HG02973 (cell line): Measurements from ENCODE around the gene DGKB.

Experiments used
- ATAC-seq: cut with Tn5 transposase; IDR thresholded peaks from one replicate; pipeline ENCODE4 v1.9.1; 2021; ENCODE audit warnings: moderate library complexity; ENCODE audit not compliant: unreplicated experiment

The DGKB gene

DNA sequence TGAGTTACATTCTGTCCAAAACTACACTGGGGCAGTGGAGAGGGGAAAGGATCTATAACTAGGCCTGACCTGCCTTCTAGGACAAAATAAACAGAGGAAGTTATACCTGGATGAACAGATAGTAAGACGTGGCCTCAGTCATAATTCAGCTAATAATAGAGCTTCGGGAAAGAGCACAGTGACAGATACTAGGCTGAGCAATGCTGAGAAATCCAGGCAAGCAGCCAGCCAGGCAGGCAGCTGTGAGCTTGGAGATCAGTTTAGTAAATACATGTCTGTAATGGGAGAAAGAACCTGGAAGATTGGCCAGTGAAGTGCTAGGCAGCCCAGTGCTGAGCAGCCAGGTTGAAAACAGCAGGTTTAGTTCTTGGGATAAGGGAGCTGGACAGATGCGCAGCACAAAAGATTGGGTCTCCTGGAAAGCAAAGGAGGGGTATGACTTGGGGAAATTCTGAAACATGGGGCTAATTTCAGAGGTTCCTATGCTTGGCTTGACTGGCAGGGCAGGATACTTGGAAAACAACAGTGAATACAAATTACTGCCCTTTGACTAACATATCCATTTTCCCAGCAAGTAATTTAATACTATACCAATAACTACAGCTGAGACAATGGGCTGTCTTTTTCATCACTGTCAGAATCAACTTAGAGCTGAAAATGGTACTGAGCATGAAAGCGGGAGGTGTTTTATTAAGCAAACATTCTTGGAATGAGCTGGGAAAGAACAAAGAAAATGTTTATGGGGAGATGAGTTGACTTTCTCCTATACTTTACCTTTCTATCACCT lies 140.8 kb downstream of the DGKB start:
- no peak for ATAC-seq

DNA sequence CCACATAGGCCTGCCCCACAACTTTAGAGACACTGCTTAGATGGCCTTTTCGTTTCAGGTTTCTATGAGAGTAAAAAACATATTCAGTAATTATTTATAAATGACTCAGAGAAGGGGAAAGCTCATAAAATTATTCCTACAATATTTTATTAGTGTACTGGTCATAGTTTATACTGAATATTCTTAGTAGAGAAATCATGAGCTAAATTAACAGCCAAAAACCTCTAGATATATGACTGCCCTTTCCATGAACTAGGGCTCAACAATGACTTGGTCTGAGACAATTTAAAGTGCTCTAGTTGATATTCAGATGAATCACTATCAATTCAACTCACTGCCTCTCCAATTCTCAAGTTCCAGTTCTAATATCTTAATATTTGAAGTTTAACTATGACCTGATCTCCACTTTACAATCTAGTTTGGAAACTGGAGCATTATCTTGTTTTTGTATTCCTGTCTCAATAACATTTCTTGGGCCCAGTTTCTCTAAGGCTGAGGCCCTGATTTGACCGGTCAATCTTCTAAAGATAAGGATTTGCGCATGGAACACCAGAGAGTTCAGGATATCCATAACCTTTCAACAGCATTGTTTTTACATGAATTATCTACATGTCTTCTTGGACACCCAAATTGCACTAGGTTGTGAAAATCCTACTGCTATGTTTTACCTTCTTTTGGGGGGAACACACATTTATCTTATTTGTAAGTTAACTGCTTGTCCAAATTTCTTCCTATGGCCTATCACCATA lies 141.6 kb downstream of the DGKB start:
- no peak for ATAC-seq

DNA sequence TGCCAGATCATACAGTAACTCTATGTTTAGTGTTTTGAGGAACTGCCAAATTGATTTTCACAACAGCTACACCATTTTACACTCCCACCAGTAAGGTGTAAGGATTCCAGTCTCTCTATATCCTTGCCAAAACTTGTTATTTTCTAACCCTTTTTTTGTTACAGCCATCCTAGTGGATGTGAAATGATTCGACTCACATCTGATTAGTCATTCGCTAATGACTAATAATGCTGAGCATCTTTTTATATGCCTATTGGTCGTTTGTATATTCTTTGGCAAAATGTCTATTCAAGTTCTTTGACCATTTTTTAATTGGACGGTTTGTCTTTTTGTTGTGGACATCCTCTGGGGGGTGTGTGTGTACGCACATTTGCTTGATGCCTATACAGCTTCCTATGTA lies 142.8 kb downstream of the DGKB start:
- ATAC-seq, result no peak

DNA sequence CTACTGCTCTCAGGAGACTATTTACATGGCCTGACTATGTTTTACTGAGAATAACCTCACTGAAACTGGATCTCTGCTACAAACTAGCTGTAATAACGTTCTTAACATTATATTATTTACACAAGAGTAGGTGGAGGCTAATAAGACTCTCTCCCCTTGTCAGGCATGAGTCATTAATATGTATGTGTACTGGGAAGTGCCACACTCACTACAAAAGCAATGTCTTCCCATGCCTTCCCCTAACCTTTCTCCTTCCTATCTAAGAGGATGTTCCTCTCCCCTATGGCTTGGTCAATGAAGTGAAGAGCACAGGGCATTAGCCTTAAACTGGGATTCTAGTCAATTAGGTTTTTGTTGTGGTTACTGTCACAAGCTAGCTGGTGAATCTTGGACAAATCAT lies 147.9 kb downstream of the DGKB start:
- no peak for ATAC-seq

DNA sequence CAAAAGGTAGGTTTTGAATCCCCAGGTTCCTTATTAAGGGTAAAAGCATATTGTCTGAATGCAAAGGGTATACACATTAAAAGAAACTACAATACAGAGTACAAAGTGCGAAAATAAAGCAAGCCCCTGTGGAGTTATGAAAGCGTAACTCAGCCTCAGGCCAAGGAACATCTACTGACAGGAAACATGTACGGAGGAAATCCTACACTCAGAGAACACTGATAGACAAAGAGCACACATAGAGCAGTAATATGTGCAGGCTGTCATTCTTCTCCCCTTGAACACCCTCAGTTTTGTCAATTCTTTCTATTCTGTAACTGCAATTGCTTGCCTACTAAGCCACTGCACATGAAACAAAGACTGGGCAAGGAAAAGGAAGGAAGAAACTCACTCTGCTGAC lies 150.2 kb downstream of the DGKB start:
- no peak for ATAC-seq

DNA sequence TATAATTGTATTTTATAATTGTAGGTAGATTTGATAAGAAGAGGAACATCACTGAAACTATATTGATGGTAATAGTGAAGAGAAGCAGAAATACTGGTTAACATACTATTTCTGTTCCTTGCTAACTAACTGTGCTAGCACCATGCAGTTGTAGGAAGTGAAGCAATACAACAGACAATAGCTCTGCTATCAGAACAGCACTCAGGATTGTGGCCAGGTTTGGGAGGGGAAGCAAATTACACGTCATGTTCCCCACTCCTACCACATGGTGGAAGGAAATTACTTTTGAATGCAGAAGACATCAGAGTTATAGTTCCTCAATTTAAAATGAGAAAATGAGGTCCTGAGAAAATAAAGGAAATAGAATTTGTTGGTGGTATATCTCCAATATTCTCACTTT lies 151.1 kb downstream of the DGKB start:
- ATAC-seq, result no peak

DNA sequence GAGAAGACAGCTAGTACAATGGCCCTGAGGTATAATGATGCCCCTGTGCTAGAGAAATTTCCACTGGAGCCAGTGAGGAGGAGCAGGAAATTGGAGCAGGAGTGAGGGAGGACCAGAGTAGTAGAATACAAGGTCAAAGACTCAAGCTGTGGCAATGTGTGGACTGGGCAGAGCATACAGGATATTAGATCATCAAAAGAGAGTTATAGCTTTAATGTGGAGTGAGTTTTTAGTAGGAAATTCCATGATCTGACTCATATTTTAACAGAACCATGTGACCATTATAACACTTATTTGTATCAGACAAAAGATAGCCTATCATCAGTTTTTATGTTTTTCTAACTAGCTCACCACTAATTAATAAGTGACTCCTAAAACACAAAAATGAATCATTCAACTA lies 154.1 kb downstream of the DGKB start:
- no peak for ATAC-seq

DNA sequence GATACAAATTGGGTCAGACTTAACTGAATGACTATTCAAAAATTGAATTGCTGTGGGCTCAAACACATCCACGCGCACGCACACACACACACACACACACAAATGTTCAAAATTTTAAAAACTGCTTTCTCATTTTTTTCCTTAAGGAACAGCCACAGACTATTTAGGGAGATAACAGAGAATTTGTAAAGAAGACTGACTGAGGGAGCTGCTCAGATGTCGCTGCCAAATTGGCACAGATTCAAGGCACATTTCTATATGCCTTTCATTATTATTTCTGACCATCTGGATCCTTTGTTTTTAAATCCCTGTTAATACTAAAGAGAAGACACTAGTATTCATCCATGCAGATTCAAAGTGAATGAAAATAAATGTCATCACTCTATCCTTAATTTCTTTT lies 154.8 kb downstream of the DGKB start:
- no peak for ATAC-seq

DNA sequence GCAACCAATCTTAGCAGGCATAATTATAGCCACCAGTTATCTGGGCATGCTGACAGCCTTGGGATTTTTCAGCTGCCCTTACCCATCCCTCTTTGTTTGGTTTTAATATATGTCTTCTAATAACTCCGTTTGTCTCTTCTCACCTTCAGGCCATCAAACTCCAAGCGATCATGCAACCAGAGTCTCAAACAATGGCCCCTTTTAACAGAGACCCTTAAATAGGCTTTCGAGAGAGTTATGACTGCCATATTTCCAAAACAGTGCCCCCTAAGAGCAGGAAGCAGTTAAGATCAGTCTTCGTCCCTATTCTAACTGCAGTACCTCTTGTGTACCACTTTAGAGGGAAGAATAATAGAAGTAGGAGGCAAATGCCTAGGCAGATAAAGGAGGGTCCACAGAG lies 157.5 kb downstream of the DGKB start:
- ATAC-seq, result no peak

DNA sequence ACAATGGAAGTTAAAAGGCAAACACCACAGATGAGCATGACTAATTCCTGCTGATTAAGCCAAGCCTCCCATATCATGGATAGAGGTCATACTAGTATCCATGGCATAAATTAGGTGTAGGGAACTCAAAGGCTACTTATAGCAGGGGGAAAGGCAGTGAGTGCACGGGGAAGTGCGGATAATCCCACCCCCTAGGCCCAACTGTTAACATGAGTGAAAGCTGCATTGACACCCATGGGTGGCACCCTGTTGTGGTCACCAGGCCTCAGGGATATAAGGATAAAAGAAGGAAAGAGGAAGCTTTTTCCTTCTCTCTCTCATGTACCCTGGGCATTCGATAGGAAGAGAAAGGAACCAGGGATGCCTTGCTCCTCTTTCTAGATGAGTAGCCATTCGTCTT lies 161.9 kb downstream of the DGKB start:
- ATAC-seq, result no peak

DNA sequence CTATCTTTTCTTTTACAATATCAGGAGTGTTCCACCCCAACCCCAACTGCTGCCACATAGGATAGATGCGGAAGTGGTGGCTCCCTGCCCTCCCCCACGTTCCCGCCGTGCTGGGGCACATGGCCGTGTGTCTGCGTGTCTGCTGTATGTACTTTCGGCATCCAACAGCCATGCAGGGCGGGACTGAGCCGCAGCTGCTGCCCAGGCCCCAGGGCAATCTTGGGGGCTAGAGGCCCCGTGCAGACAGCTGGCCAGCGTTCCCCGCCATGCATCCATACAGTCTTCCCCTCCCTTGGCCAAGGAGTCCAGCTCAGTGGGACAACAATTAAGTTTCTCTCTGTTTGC lies 162.7 kb downstream of the DGKB start:
- no peak for ATAC-seq

DNA sequence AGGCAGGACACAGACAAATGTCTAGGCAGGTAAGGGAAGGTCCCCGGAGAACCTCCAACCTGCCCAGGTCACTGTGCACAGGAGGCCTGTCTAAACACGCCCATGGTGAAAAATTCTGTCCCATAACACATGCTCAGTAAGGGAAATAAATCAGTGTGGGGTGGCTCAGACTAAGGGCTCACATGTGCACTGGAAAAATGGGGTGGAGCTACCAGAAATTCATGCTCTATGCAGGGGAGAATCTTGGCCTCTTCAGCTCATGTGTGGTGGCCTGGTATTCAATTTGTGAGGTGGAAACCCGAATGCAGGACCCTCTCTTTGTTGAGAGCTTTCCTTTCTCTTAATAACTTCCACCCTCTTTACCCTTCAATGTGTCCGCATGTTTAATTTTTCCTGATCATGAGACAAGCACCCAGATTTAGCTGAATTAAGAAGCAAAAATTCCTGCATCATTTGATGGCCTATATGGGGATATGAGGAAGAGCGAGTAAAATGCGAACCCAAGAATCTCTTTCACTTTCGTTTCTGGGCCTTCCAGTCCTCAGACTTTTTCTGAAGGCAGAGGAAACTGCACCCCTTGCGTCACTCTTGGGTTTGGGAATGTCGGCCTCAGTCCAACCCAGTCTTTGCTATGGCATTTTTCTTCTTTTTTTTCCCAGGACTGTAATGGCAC lies 163.2 kb downstream of the DGKB start:
- ATAC-seq, result no peak

DNA sequence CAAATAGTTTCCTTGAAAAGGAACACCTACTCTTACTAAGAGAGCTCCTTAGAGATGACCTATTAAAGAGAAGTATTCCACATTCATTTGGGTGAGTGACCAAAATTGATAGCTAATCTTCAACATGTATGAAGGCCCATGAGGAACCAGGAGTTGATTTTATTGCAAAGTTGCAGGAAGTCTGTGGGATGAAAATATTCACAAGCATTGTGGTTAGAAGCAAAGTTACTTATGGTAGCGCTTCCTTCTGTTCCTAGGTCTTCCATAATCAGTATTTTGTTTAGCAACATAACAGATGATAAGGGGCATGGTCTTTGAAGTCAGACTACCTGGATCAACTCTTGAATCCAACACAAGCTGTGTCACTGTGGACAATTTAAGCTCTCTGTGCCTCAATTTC lies 164.5 kb downstream of the DGKB start:
- no peak for ATAC-seq

DNA sequence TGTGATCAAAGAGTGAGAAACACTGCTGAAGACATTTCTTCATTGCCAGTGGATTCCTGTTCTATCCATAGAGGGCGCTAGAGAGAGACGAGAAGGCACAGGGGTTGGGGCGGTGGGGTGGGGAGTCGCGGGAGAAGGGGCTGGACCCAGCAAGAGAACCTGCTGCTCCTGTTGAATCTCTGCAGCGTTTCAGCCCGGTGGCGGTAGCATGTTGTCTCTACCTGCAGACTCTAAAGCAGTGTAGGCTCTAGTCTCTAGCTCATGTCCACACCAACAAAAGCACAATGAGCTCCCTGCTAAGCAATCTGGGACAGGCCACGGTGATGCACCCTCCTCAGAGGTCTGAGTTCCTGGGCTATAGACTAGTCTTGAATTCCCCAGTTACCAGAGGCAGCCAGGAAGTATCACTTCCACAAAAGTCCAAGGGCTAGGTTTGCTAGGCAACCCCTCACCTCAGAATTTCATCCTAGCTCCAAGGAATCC lies 167.7 kb downstream of the DGKB start:
- no peak for ATAC-seq

DNA sequence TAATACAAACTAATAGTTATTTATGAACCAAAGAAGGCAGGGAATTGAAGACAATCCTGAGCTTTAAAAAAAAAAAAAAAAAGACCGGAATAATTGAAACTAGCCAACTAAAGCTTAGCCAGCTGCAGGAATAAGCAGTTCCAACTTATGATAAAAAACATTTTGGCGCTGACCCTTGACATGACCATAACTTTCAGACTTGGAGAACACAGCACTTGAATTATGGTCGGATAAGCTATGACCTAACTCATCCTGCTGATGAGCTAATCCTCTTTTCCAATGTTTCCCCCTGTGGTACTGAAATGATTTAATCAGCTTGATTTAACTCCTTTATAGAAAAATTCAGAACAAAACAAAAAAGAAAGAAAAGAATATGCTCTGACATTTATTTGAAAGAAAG lies 181.8 kb downstream of the DGKB start:
- no peak for ATAC-seq

DNA sequence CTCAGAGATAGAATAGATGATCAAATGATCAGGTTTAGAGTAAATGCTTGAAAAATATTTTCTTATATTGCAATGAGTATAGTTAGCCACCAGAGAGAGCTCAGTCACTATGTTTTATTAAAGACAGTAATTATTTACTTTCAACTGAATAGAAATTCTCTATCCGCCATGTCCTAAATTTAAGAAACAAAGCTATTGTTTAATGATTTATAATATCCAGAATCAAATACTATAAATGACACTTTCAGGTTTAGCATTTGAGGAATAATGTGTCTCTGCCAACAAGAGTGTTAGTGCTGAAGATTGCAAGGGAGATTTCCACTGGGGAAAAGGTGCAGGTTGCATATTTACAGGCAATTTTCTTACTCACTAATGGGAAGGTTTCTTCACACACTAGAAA lies 184.7 kb downstream of the DGKB start:
- ATAC-seq, result no peak

DNA sequence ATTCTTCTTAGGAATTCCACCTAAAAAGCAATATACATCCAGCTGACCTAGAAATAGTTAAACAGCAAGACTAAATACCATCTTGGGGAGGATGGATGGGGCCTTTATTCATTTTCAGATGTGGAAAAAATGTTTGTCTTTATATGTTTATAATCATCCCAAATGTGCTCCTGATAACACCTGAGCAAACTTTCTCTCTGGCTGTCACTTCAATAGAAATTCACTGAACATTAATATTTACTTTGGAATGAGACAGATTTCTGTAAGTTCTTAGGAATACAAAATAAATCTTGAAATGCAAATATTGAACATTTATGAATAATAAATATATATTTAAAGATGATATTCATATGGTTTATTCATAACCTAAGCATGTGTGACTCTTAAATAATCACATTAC lies 185.4 kb downstream of the DGKB start:
- no peak for ATAC-seq

DNA sequence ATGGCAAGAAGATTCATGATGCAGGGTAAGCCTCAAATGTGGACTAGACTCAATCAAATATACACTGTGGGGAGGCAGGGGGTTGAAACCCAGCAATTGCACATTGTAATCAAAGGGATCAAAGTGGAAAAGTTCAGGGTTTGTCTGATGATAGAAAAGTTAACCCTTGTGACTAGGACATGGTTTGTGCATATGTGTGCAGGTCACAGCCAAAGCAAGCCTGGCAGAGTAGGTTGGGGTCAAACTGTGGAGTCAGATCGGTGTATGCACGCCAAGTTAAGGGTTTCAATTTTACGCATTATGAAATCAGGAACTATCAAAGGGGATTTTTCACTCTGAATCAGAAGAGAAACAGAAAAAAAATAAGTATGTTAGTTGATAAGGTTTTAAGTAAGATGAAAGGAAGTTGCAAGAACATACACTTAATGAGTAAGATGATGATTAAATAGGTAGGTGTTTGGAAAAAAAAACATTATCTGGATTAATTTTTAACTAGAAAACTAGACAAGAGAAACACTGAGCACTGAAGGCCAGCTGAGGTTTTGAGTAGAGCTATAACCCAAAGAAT lies 188.3 kb downstream of the DGKB start:
- peak; percentile 97 for ATAC-seq

DNA sequence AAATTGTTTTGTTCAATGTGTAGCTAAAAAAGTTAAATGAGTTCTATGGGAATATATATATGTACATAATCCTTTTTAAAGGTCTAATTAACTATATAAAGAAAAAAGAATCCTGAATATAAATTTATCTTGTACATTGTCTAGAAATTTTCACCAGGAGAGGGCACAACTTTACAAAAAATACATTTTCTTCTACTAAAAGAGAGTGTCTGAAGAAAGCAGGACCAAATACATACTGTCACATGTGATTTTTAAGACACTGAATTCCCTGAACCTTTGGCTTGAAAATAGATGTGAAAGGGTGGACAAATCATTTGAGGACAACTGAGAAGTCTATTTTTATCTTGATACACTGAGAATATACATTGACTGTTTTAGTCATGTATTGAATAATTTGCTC lies 204.3 kb downstream of the DGKB start:
- ATAC-seq, result no peak

DNA sequence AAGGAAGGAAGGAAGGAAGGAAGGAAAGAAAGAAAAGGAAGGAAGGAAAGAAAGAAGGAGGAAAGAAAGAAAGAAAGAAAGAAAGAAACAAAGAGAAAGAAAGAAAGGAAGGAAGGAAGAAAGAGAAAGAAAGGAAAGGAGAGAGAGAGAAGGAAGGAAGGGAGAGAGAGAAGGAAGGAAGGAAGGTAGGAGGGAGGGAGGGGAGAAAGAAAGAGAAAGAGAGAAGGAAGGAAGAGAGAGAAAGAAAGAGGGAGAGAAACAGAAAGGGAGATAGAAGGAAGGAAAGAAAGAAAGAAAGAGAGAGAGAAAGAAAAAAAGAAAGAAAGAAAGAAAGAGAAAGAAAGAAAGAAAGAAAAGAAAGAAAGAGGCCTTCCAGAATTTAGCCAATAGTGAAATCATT lies 204.9 kb downstream of the DGKB start:
- no peak for ATAC-seq

DNA sequence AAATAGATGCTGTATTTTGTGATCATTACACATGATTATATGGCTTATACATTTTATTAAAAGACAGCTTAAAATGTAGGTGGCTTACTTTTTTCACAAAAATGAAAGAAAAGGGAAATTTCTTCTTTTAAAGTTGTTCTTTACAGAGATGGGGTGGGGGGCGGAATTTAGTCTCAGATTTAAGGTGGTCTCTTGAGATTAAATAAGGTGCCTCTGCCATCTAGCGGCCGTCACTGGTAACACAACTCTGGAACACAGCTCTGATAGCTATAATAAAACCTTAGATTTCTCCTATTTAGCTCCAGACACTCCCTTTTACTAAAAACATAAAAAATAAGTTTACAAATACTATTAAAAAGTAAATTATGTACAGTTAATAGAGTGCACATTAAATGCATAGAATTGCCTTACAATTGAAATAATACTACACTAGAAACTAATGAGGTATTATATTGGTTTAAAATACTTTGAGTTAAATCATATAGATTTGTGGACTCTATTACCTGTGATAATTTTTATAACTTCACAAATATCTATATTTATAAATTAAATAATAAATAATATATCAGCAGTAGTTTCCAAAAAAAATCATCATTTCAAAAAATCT lies 210.9 kb downstream of the DGKB start:
- peak; percentile 58 for ATAC-seq
